Fibroblast of villous mesenchyme (primary cell): ENCODE measurements around the gene FAM20B. TPM values are rescaled to one million over a fixed set of nuclear protein-coding genes. Genes with fewer than 3 reads are reported as not detected.

ENCODE experiments used
- DNase-seq: peaks from one replicate; pipeline ENCODE4 v3.0.0-alpha.2; 2010; ENCODE audit warnings: low read depth
- H3K4me3 ChIP-seq: 2 replicates; pipeline ENCODE4 v1.5.1; 2011; ENCODE audit warnings: low read depth, mild to moderate bottlenecking, low read length
- CTCF ChIP-seq: IDR thresholded peaks from 2 replicates; pipeline ENCODE4 v1.5.1; 2012; ENCODE audit warnings: low read depth, mild to moderate bottlenecking, low read length; ENCODE audit not compliant: insufficient read depth
- total RNA-seq: library from RNA; depleted of rRNA; stranded (reverse); fragments of >200 nt; gene quantifications from 2 replicates; pipeline ENCODE4 v1.2.3, GENCODE V29; 2012

Gene FAM20B
- total RNA-seq, 1 donor: 42.7 TPM

GRCh38 chr1:179066471-179066870, 40.8 kb downstream of the FAM20B start:
- TF ChIP-seq CTCF: no peak
- DNase-seq: no peak
- H3K4me3 ChIP-seq: no peak overlapping the region

- no peak overlapping the region for H3K4me3 ChIP-seq
- no peak for TF ChIP-seq CTCF
- peak; percentile 65 for DNase-seq
These were observed 51.7 kb downstream of the FAM20B start for GRCh38 chr1:179077396-179077795.

DNA sequence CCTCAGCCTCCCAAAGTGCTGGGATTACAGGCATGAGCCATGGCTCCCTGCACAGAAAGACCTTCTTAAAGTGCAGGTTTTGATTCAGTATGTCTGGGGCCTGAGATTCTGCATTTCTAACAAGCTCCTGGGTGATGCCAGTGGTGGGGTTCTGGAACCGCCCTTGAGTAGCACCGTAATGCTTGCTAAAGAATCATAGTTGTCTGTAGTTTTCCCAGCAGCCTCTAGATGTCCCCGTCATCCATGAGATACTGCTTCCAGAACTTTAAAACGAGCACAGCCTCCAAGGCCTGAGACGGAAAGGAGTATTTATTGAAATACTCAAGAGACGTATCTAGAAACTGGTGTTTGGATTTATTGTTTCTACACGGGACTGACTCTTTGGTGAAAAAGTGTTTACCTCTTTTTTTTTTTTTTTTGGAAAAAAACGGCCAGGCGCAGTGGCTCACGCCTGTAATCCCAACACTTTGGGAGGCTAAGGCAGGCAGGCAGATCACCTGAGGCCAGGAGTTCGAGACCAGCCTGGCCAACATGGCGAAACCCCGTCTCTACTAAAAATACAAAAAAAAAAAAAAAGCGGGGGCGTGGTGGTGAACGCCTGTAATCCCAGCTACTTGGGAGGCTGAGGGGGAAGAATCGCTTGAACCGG, 53.5 kb downstream of the FAM20B start:
- peak; percentile 76 for TF ChIP-seq CTCF
- DNase-seq: peak; percentile 82
- H3K4me3 ChIP-seq: no peak overlapping the region

GRCh38 chr1:179080866-179081686, 55.4 kb downstream of the FAM20B start:
- peak overlapping the region; percentile 81 for H3K4me3 ChIP-seq
- no peak for TF ChIP-seq CTCF
- DNase-seq: no peak

DNA sequence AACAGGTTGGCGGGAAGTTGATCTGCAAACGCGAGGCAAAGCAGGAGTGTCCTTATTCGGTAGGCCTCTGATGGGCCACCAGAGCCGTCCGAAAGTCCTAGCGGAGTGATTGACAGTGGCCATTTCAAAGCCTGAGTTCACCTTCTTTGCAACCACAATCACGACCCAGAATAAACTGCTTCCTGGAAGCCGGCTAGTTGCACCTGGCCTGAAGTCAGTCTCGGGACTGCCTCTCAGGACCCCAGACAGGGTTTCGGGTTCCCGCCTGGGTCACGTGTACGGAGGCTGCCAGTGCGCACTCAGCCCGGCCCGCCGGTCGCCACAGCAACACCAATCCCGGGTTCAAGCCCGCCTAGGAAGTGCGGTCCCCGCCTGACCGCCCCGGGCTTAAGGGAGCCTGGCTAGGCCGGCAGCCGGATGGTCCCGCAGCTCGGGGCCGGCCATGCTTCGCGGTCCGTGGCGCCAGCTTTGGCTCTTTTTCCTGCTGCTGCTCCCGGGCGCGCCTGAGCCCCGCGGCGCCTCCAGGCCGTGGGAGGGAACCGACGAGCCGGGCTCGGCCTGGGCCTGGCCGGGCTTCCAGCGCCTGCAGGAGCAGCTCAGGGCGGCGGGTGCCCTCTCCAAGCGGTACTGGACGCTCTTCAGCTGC, 56.1 kb downstream of the FAM20B start, which contains the start of gene TOR3A:
Gene TOR3A (plus strand): TSS at position 384 of the 646 bp plus-strand sequence. CDS start 59 bp downstream, at position 443.
- TF ChIP-seq CTCF: no peak
- peak within 1 kb of the TSS; percentile 81 for H3K4me3 ChIP-seq
- peak; percentile 93 for DNase-seq

- DNase-seq: no peak
- TF ChIP-seq CTCF: no peak
- peak overlapping the region; percentile 81 for H3K4me3 ChIP-seq
These were observed 56.8 kb downstream of the FAM20B start for GRCh38 chr1:179082333-179082998.
